Lung (tissue), 12 donors: ENCODE measurements around the gene SLC15A3. TPM values are rescaled to one million over a fixed set of nuclear protein-coding genes. Genes with fewer than 3 reads are reported as not detected.

Experiments used
- ATAC-seq: fragments of 200-7000 bp; cut with Tn5 transposase; one replicate; pipeline ENCODE4 v1.9.1; 2020; ENCODE audit warnings: moderate number of reproducible peaks; ENCODE audit not compliant: insufficient read depth, low FRiP score
- DNase-seq, 3 donors: peaks; one replicate each; pipeline ENCODE4 v3.0.0-alpha.2; 2013 to 2017
- H3K27ac ChIP-seq, 2 donors: one replicate each; pipeline ENCODE4 v1.5.1; 2013; ENCODE audit warnings: mild to moderate bottlenecking in 2 of 2, moderate library complexity in 2 of 2, control low read depth in 1 of 2, inconsistent platforms in 1 of 2, low read depth in 1 of 2, low read length in 1 of 2
- H3K27me3 ChIP-seq, 3 donors: one replicate each; pipeline ENCODE4 v1.5.1; 2013; ENCODE audit warnings: low read length in 2 of 3; ENCODE audit not compliant: control insufficient read depth in 3 of 3, insufficient read depth in 3 of 3
- H3K36me3 ChIP-seq, 4 donors: one replicate each; pipeline ENCODE4 v1.5.1; 2013; ENCODE audit warnings: low read length in 4 of 4, mild to moderate bottlenecking in 1 of 4, moderate library complexity in 1 of 4; ENCODE audit not compliant: control insufficient read depth in 4 of 4, insufficient read depth in 4 of 4
- H3K4me1 ChIP-seq, 5 donors: one replicate each; pipeline ENCODE4 v1.5.1; 2013; ENCODE audit warnings: low read length in 5 of 5, mild to moderate bottlenecking in 2 of 5, moderate library complexity in 1 of 5; ENCODE audit not compliant: control insufficient read depth in 5 of 5, insufficient read depth in 5 of 5
- H3K4me3 ChIP-seq: one replicate; pipeline ENCODE4 v1.5.1; 2013; ENCODE audit warnings: mild to moderate bottlenecking, control low read depth, moderate library complexity
- H3K9ac ChIP-seq, 2 donors: one replicate each; pipeline ENCODE4 v1.5.1; 2013; ENCODE audit warnings: low read length in 2 of 2, control low read depth in 1 of 2; ENCODE audit not compliant: insufficient read depth in 1 of 2
- H3K9me3 ChIP-seq, 4 donors: one replicate each; pipeline ENCODE4 v1.5.1; 2013; ENCODE audit warnings: low read length in 3 of 4, mild to moderate bottlenecking in 1 of 4, moderate library complexity in 1 of 4; ENCODE audit not compliant: control insufficient read depth in 4 of 4, insufficient read depth in 3 of 4
- WGBS, 2 donors: extraction: QIAGEN DNeasy Blood & Tissue Kit; methylation state at CpG; one replicate each; pipeline ENCODE4 v1.1.7; 2013; 5-methylcytosine and 5-hydroxymethylcytosine counted together
- polyA plus RNA-seq, 2 donors: library from polyadenylated mRNA; stranded (reverse); fragments of 200-250 nt; gene quantifications; one replicate each; pipeline ENCODE4 v1.2.1, GENCODE V29; 2013
- total RNA-seq, 2 donors: library from RNA; depleted of rRNA in 1 of 2; stranded (reverse); fragments of >200 nt in 1 of 2; gene quantifications; one replicate each; pipeline ENCODE4 v1.2.1, GENCODE V29; 2014 to 2021
- TF ChIP-seq, protein P1 (sequence below): IDR thresholded peaks from 2 replicates; pipeline ENCODE4 v1.5.1; 2012; ENCODE audit warnings: mild to moderate bottlenecking; ENCODE audit errors: control extremely low read depth, extremely low read depth
- donor health status: control.
- donor health status: control.
- donor health status: Bipolar disorder and iron deficiency.
- donor health status: healthy.
- donor health status: DM: yes; HTN: yes; CAD: no.

The SLC15A3 gene
- total and polyA plus RNA-seq, 4 donors = 29.9 to 166 (median 98.6) TPM

DNA sequence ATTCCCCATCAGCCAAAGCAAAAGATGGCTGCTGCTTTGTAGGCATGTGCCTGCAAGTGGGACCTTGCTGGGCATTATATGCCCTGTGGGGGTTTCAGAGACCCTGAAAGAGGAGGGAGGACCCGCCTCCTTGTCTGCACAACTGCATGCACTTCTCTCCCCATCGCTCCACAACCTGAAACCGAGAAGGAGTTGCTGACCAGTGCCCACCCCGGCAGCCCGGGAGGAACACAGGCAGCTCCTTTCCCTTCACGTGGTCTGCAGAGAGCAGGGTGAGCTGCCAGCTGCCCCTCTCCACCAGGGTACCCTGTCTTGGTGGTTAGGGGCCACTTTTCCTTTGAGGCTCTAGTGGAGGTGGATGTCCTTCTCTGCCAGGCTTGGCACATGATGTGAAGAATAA is 29.1 kb downstream of the SLC15A3 start:
- Histone ChIP-seq H3K9me3 (peaks cover 0 to 3% (median 0%) of the 10 kb centered on the region in 4 donors), H3K36me3 (peaks cover 9 to 30% (median 16%) of the 10 kb centered on the region in 4 donors), H3K4me3 (no peak overlapping the region), H3K4me1 (peaks cover 0 to 16% (median 4%) of the 10 kb centered on the region in 5 donors), H3K9ac (no peak overlapping the region), H3K27me3 (no peaks in the 10 kb centered on the region), H3K27ac (no peak overlapping the region)
- DNase-seq (no peak), ATAC-seq (no peak)
- TF ChIP-seq, protein P1, sequence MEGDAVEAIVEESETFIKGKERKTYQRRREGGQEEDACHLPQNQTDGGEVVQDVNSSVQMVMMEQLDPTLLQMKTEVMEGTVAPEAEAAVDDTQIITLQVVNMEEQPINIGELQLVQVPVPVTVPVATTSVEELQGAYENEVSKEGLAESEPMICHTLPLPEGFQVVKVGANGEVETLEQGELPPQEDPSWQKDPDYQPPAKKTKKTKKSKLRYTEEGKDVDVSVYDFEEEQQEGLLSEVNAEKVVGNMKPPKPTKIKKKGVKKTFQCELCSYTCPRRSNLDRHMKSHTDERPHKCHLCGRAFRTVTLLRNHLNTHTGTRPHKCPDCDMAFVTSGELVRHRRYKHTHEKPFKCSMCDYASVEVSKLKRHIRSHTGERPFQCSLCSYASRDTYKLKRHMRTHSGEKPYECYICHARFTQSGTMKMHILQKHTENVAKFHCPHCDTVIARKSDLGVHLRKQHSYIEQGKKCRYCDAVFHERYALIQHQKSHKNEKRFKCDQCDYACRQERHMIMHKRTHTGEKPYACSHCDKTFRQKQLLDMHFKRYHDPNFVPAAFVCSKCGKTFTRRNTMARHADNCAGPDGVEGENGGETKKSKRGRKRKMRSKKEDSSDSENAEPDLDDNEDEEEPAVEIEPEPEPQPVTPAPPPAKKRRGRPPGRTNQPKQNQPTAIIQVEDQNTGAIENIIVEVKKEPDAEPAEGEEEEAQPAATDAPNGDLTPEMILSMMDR = no peak
- WGBS, 2 donors = 91% methylated on average over 6 of the region's 6 CpGs

DNA sequence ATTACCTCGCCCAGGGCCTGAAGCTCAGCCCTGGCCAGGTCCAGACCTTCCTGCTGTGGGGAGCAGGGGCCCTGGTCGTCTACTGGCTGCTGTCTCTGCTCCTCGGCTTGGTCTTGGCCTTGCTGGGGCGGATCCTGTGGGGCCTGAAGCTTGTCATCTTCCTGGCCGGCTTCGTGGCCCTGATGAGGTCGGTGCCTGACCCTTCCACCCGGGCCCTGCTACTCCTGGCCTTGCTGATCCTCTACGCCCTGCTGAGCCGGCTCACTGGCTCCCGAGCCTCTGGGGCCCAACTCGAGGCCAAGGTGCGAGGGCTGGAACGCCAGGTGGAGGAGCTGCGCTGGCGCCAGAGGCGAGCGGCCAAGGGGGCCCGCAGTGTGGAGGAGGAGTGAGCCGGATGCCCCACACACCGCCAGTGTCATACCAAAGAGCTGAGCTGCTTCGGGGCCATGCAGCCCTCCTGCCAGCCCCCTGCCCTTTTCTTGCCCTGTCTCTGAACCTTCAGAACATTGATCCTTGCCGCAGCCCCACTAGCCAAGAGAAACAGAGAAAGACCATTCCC is 30.1 kb downstream of the SLC15A3 start:
- H3K4me1 ChIP-seq = peaks cover 0 to 20% (median 4%) of the 10 kb centered on the region in 5 donors
- WGBS, 2 donors = 90 to 92% methylated on average over 22 to 23 of the region's 23 CpGs
- DNase-seq = no peak

DNA sequence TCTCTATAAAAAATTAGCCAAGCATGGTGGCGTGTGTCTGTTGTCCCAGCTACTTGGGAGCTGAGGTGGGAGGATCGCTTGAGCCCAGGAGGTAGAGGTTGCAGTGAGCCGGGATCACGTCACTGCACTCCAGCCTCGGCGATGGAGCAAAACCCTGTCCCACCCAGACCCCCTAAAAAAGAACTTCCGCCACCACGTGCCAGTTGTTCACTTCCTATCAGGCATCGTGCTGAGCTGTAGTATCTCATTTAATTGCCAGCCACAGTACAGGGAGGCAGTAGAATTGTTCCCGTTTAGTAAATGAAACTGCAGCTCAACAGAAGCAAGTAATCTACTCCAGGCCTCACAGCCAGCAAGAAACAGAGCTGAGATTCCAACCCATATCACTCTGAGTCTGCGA is 30.7 kb downstream of the SLC15A3 start:
- Histone ChIP-seq H3K4me1 (peaks cover 0 to 20% (median 7%) of the 10 kb centered on the region in 5 donors), H3K27ac (no peak overlapping the region), H3K36me3 (peaks cover 9 to 30% (median 16%) of the 10 kb centered on the region in 4 donors), H3K9me3 (peaks cover 0 to 3% (median 0%) of the 10 kb centered on the region in 4 donors), H3K9ac (no peak overlapping the region), H3K27me3 (no peaks in the 10 kb centered on the region), H3K4me3 (no peak overlapping the region)
- DNase-seq = no peak
- 95 to 96% methylated on average over 11 of the region's 11 CpGs for WGBS, 2 donors
- TF ChIP-seq, protein P1 = no peak
- ATAC-seq = no peak

More for the DNA sequence above, 30.1 kb downstream of the SLC15A3 start:
- peaks cover 0 to 3% (median 0%) of the 10 kb centered on the region in 4 donors for H3K9me3 ChIP-seq
- no peak overlapping the region for H3K4me3 ChIP-seq
- H3K27ac ChIP-seq = no peak overlapping the region
- H3K36me3 ChIP-seq = peaks cover 9 to 30% (median 16%) of the 10 kb centered on the region in 4 donors
- TF ChIP-seq, protein P1 = no peak
- no peaks in the 10 kb centered on the region for H3K27me3 ChIP-seq
- H3K9ac ChIP-seq = no peak overlapping the region
- ATAC-seq = no peak
